Skeletal muscle satellite cell (primary cell): ENCODE data around the gene GPC1.

Experiments used
- H3K27me3 ChIP-seq: 2 replicates; pipeline ENCODE4 v1.7.0; 2013; ENCODE audit warnings: low read length; ENCODE audit not compliant: control insufficient read depth, insufficient read depth
- H3K36me3 ChIP-seq: 2 replicates; pipeline ENCODE4 v1.7.0; 2013; ENCODE audit warnings: mild to moderate bottlenecking, control low read depth, low read length; ENCODE audit not compliant: insufficient read depth
- H3K4me1 ChIP-seq: 2 replicates; pipeline ENCODE4 v1.7.0; 2013; ENCODE audit warnings: low read length; ENCODE audit not compliant: control insufficient read depth, insufficient read depth
- H3K4me2 ChIP-seq: 2 replicates; pipeline ENCODE4 v1.7.0; 2013; ENCODE audit warnings: mild to moderate bottlenecking, low read length
- H3K4me3 ChIP-seq: 2 replicates; pipeline ENCODE4 v1.7.0; 2013; ENCODE audit warnings: low read length
- H3K9ac ChIP-seq: 2 replicates; pipeline ENCODE4 v1.7.0; 2013; ENCODE audit warnings: mild to moderate bottlenecking, low read depth, low read length, moderate library complexity
- H3K9me3 ChIP-seq: replicated peaks from 2 replicates; pipeline ENCODE4 v1.7.0; 2013; ENCODE audit warnings: mild to moderate bottlenecking, control low read depth, low read length

GPC1 gene

DNA sequence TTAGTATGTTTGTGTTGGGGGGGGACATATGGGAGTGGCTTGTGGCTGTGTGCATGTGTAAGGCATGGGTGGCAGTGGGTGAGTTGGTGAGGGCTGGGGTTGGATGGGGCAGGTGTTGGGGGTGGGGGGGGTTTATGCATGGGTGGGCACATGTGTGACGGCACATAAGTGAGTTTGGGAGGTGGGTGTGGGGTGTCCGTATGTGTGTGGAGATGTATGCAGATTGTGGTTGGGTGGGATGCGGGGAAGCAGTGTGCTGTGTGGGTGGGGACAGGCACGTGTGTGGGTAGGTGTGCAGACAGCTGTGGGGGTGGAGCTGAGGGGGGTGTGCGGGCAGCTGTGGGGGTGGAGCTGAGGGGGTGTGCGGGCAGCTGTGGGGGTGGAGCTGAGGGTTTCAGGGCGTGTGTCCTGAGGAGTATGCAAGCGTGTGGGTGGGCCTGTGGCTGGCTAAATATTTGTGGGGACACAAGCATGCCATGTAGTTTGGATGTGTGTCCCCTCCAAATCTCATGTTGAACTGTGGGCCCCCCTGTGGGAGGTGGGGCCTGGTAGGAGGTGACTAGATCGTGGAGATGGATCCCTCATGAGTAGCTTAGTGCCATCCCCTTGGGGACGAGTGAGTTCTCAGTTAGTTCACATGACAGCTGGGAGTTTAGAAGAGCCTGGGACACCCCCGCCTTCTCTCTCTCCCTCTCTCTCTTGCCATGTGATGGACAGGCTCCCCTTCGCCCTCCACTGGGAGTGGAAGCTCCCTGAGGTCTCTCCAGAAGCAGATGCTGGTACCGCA, 62.9 kb downstream of the GPC1 start:
- no peaks in the 10 kb centered on the region for H3K27me3 ChIP-seq
- H3K4me1 ChIP-seq = no peaks in the 10 kb centered on the region
- no peak overlapping the region for H3K4me2 ChIP-seq
- no peaks in the 10 kb centered on the region for H3K9me3 ChIP-seq
- no peak overlapping the region for H3K9ac ChIP-seq
- H3K4me3 ChIP-seq = no peak overlapping the region
- no peaks in the 10 kb centered on the region for H3K36me3 ChIP-seq

DNA sequence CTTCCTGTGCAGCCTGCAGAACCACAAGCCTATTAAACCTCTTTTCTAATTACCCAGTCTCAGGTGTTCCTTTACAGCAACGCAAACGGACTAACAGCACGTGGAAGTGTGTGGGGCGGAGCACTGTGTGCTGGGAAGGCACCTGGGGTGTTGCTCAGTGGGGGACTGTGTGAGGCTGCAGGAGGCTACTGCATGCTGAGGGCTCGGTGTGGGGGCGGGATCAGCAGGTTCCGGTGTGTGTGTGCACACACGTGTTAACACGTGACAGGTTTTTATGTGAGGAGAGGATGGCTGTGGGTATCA, 63.4 kb downstream of the GPC1 start:
- H3K27me3 ChIP-seq = no peaks in the 10 kb centered on the region
- H3K4me1 ChIP-seq = no peaks in the 10 kb centered on the region
- H3K36me3 ChIP-seq = no peaks in the 10 kb centered on the region
- no peaks in the 10 kb centered on the region for H3K9me3 ChIP-seq
- no peak overlapping the region for H3K4me2 ChIP-seq
- no peak overlapping the region for H3K9ac ChIP-seq
- H3K4me3 ChIP-seq = no peak overlapping the region

DNA sequence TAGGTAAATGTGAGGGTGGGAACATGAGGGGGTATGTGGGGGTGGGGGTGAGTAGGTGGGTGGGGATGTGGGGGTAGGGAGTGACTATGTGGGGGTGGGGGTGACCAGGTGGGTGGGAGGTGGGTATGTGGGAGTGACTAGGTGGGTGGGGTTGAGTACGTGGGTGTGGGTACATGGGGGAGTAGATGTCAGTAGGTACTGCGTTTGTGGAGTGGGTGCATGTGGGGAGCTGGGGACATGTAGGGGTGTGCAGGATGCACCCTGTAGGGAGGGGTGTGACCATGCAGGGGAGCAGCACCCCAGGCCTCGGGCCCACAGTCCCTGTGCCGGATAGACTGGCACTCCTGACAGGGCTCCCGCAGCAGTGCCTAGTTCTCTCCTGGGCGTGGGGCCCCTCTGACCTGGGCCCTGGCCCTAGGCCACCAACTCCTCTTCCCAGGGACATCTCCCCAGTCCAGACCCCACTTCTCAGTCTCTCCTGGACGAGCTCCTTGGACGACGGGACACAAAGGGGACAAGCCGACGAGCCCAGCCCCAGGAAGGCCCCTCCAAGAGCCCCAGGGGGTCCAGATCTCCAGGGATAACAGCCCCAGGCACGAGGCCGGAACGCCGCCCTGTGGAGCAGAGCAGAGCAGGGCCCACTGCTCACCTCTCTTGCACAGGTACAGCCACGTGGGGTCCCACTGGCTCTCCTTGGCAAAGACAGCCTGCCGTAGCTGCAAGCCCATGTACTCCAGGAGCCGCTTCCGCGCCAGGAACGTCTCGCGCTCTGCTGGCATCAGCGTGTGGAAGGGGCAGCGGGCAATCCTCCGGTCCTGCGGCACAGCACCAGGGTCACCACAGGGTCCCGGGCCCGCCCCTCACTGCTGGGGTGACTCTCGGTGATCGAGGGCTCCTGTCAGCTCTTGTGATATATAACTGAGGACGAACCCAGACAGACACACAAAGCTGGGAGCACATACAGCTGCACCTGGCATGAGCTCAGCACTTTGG, 64.1 kb downstream of the GPC1 start:
- Histone ChIP-seq H3K9me3 (no peaks in the 10 kb centered on the region), H3K4me3 (no peak overlapping the region), H3K4me1 (no peaks in the 10 kb centered on the region), H3K27me3 (no peaks in the 10 kb centered on the region), H3K9ac (no peak overlapping the region), H3K36me3 (no peaks in the 10 kb centered on the region), H3K4me2 (no peak overlapping the region)

DNA sequence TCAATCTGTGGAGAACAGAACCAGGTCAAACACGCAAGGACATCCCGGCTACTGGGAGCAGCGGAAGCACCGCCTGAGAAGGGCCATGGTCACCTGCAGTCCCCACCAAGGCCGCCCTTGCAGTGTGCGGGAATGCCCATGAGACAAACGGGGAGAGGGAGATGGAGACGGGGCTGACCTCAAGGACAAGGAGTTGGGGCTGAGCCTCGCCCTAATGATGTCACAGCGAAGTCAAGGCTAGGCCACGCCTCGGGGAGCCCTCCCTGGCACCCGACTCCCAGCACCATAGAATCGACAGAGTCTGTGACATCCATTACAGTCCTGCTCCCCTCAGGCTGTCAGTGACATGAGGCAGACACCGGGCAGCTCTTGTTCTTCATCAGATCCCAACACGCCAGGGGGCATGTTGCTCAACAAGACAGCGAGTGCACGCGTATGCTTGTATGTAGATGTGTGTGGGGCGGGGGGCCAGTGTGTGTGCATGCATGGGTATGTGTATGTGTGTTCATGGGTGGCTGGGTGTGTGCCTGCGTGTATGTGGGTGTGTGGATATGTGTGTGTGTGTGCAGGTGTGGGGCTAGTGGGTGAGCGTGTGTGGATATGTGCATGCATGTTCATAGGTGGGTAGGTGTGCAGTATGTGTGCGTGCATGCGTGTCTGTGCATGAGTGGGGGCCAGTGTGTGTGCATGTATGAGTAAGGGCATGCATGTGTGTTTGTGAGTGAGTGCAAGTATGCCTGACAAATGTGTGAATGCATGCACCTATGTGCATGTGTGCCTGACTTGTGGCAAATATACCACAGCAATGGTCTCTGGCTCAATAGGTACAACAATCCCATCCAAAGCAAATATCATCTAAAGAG, 65.3 kb downstream of the GPC1 start:
- Histone ChIP-seq H3K9ac (no peak overlapping the region), H3K9me3 (no peaks in the 10 kb centered on the region), H3K36me3 (no peaks in the 10 kb centered on the region)

DNA sequence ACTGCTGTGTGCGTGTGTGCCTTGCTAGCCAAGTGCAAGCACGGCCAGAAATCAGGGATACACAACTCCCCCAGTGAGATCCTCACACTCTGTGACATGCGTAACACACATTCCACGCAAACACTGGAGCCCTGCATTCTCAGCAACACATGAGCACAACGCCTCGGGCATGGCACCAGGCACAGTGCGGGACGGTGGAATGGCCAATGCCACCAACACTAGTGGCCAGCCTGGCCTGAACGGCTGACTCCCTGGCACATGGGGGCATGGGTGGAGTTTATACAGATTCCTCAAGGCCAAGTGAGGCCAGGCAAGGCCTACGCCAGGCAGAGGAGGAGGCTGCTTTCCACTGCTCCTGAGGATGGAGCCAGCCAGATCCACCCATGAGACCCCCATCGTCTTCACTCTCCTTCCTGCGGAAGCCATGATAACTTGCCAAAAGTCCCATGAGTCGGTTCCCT, 66.1 kb downstream of the GPC1 start:
- no peaks in the 10 kb centered on the region for H3K27me3 ChIP-seq
- H3K9me3 ChIP-seq = no peaks in the 10 kb centered on the region
- no peak overlapping the region for H3K4me3 ChIP-seq
- no peak overlapping the region for H3K9ac ChIP-seq
- H3K4me1 ChIP-seq = no peaks in the 10 kb centered on the region
- no peaks in the 10 kb centered on the region for H3K36me3 ChIP-seq
- H3K4me2 ChIP-seq = no peak overlapping the region

More for the DNA sequence above, 65.3 kb downstream of the GPC1 start:
- Histone ChIP-seq H3K27me3 (no peaks in the 10 kb centered on the region), H3K4me2 (no peak overlapping the region), H3K4me3 (no peak overlapping the region), H3K4me1 (no peaks in the 10 kb centered on the region)

DNA sequence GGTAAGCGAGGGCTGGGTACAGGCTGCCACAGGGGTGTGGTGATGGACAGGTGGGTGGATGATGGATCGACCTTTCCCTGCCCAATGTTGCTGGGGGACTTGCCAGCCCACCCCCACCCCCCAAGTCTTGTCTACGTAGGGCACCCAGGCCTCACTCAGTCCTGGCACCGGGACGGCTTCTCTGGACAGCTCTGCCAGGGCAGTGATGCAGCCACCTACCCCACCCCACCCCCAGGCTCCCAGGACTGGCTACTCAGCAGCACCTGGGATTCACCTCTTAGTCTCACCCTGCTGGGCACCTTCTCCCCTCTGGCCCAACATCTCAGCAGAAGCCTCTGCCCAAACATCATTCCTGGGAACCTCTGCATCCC, 66.6 kb downstream of the GPC1 start:
- Histone ChIP-seq H3K4me2 (no peak overlapping the region), H3K36me3 (no peaks in the 10 kb centered on the region), H3K4me1 (no peaks in the 10 kb centered on the region), H3K4me3 (no peak overlapping the region), H3K9ac (no peak overlapping the region), H3K9me3 (no peaks in the 10 kb centered on the region), H3K27me3 (no peaks in the 10 kb centered on the region)

DNA sequence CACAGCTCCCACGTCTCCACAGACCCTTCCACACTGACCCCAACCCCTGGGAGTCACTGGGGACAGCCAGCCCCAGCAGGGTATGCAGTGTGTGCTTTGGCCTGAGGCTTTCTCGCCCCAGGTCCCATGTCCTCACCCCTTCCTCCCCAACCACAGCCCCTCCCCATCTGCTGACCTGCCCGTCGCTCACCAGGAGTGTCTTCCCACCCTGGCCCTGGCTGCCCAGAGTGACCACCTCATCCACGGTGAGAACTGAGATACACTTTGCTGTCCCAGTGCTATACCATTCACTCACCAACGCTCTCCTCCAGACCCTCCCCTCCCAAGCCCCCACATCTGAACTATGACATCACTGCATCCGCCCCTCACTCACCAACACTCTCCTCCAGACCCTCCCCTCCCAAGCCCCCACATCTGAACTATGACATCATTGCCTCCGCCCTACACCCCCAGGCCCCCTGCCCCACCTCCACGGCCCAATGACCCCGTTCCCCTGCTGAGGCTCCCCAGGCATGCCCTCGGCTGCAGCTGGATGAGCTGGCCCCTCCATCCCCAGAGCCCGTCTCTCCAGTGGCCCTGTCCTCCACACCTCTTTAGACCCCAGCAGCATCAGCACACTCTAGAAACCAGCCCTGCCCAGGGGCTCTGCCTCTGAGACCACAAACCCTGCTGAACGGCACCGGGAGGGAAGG, 67.1 kb downstream of the GPC1 start:
- Histone ChIP-seq H3K4me2 (no peak overlapping the region), H3K9me3 (no peaks in the 10 kb centered on the region), H3K4me3 (no peak overlapping the region), H3K27me3 (no peaks in the 10 kb centered on the region), H3K9ac (no peak overlapping the region), H3K36me3 (no peaks in the 10 kb centered on the region), H3K4me1 (no peaks in the 10 kb centered on the region)

DNA sequence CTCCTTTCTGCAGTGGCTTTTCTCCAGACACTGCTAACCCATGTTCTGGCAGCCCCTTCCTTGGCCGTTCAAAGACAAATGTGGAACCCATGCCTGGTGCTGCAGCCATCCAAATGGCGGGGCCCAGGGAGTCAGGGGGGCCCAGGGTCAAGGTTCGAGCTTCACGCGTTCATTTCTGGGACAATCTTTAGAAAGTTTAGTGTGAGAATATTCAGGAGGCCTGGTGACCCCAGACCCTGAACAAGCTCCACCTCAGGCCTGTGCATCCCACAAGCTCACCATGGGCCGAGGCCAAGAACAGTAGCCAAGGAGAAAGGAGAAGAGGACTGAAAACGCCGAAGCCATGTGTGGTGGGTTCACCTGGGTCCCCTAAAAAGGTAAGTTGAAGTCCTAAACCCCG, 67.9 kb downstream of the GPC1 start:
- H3K4me1 ChIP-seq = no peaks in the 10 kb centered on the region
- no peak overlapping the region for H3K9ac ChIP-seq
- no peak overlapping the region for H3K4me3 ChIP-seq

DNA sequence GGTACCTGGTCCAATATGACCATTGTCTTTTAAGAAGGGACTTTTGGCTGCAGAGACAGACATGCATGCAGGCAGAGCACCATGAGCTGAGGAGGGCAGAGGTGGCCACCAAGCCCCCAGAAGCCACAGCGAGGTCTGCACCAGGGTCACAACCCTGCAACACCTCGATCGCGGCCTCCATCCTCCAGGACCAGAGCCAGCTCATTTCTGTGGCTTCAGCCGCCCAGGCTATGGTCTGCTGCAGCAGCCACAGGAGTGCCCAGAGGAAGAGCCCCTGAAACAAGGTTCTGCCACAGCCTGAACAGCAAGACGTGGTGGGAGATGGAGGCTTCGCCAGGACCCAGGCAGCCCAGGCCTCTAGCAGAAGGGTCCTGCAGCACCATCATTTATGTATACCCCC, 68.4 kb downstream of the GPC1 start:
- no peaks in the 10 kb centered on the region for H3K9me3 ChIP-seq
- H3K9ac ChIP-seq = no peak overlapping the region
- no peaks in the 10 kb centered on the region for H3K4me1 ChIP-seq

More for the DNA sequence above, 67.9 kb downstream of the GPC1 start:
- no peaks in the 10 kb centered on the region for H3K36me3 ChIP-seq
- H3K4me2 ChIP-seq = no peak overlapping the region
- no peaks in the 10 kb centered on the region for H3K9me3 ChIP-seq
- H3K27me3 ChIP-seq = no peaks in the 10 kb centered on the region

DNA sequence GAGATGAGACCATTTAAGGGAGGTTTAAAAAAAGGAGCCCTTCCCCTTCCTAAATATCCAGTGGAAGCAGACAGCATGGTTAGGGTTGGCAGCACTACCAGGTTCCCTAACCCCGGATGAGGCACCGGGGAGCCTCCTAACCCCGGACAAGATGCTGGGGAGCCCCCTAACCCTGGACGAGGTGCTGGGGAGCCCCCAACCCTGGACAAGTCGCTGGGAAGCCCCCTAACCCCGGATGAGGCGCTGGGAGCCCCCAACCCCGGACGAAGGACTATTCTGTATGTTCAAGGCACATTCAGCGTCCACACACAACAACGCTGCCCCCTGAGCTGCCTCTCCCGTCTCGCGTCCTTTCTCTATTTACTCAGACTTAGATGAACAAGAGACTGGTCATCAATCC, 70.4 kb downstream of the GPC1 start:
- H3K9me3 ChIP-seq = no peaks in the 10 kb centered on the region
- H3K4me3 ChIP-seq = no peak overlapping the region
- no peak overlapping the region for H3K9ac ChIP-seq
- no peaks in the 10 kb centered on the region for H3K27me3 ChIP-seq
- no peaks in the 10 kb centered on the region for H3K4me1 ChIP-seq
- no peaks in the 10 kb centered on the region for H3K36me3 ChIP-seq
- H3K4me2 ChIP-seq = no peak overlapping the region

More for the DNA sequence above, 68.4 kb downstream of the GPC1 start:
- no peaks in the 10 kb centered on the region for H3K27me3 ChIP-seq
- no peak overlapping the region for H3K4me3 ChIP-seq
- no peaks in the 10 kb centered on the region for H3K36me3 ChIP-seq
- no peak overlapping the region for H3K4me2 ChIP-seq
